ENCODE measurements around the gene PROCR.
A peak's percentile ranks its signal among the peaks of the same experiment; 100 is the strongest.
"Not testable (repeated sequence)": the region's sequence is repeated elsewhere in the genome, so short reads cannot be mapped to it uniquely, and the experiment has no call there.

Gene PROCR

GRCh38 chr20:35164531-35164930 is 7.3 kb upstream of the PROCR start:
- DNase-seq: not testable (repeated sequence)

GRCh38 chr20:35165221-35166185 is 6.4 kb upstream of the PROCR start:
- DNase-seq: no peak

GRCh38 chr20:35166242-35166830 is 5.5 kb upstream of the PROCR start:
- DNase-seq: peak in 5 of 58 donors; percentile 2 to 23 (median 4)

GRCh38 chr20:35167787-35168186 is 4.1 kb upstream of the PROCR start:
- no peak for DNase-seq

DNA sequence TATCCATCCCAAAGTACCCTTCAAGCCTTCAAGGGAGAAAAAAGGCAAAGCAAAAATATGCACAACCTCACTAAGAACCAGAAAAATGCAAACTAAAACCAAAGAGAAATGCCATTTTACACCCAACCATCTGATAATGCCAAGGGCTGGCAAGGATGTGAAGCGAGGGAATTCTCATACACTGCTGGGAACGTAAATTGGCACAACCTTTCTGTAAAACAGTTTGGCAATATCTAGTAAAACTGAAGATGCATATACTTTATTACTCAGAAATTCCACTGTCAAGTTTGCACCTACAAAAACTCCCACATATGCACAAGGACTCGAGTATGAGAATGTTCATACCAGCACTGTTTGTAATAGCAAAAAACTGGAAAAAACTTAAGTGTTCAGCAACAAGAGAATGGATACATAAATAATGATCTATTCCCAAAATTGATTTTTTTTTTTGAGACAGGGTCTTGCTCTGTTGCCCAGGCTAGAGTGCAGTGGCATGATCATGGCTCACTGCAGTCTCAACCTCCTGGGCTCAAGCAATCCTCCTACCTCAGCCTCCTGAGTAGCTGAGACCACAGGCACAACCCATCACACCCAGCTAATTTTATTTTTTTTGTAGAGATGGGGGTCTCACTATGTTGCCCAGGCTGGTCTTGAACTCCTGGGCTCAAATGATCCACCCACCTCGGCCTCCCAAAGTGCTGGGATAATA is 3.0 kb upstream of the PROCR start:
- DNase-seq: not testable (repeated sequence)

GRCh38 chr20:35171438-35171752 is 477 bp upstream of the PROCR start:
- DNase-seq: no peak

DNA sequence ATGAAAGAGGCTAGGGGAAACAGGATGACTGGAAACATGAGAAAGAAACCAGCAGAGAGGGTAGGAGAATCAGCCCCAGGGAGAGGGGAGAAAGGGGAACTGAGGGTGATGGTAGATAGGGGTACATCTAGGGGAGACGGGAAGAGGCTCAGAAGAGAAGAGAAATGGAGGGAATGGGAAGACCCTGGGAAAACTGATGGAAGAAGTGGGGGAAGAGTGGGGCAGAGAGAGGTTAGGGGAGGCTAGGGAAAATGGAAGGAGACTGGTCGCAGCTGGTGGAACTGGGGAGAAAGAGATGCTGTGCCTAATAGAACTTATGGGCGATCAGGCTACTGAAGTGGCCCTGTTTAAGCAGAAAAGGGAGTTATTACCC is 548 bp downstream of the PROCR start:
- DNase-seq: no peak

GRCh38 chr20:35173576-35174192 is 1.8 kb downstream of the PROCR start:
- DNase-seq: no peak

- DNase-seq: peak in 4 of 58 donors; percentile 1 to 18 (median 6)
These were observed 2.8 kb downstream of the PROCR start for GRCh38 chr20:35174458-35175216.

- no peak for DNase-seq
These were observed 4.3 kb downstream of the PROCR start for GRCh38 chr20:35176132-35176531.

DNA sequence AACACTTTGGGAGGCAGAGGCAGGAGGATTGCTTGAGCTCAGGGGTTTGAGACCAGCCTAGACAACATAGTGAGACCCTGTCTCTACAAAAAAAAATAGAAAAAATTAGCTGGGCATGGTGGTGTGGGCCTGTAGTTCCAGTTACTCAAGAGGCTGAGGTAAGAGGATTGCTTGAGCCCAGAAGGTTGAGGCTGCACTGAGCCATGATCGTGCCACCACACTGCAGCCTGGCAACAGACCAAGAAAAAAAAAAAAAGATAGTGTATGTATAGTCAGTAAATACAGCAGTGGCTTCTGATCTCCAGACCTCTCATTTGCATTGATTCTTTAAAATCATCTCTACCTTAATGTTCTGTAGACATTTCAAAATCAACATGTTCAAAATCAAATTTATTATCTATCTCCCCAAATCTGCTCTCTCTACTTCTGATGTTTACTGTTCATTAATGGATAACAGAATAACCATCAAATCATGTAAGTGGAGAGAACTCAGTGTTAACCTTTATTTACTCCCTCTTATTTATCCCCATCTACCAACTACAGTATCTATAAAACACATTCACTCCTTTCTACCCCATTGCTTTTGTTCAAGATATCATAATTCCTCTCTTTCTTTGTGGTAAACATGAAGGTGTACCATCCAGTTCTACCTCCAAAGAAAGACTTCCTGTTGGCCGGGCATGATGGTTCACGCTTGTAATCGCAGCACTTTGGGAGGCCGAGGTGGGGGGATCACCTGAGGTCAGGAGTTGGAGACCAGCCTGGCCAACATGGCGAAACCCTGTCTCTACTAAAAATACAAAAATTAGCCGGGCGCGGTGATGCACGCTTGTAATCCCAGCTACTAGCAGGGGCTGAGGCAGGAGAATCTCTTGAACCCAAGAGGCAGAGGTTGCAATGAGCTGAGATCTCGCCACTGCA is 7.7 kb downstream of the PROCR start:
- DNase-seq: no peak

- no peak for DNase-seq
These were observed 8.4 kb downstream of the PROCR start for GRCh38 chr20:35180266-35180665.

GRCh38 chr20:35181731-35182130 is 9.9 kb downstream of the PROCR start:
- no peak for DNase-seq

- DNase-seq: not testable (repeated sequence)
These were observed 14.9 kb downstream of the PROCR start for GRCh38 chr20:35186691-35187289.

GRCh38 chr20:35187584-35188190 is 15.8 kb downstream of the PROCR start:
- no peak for DNase-seq

DNA sequence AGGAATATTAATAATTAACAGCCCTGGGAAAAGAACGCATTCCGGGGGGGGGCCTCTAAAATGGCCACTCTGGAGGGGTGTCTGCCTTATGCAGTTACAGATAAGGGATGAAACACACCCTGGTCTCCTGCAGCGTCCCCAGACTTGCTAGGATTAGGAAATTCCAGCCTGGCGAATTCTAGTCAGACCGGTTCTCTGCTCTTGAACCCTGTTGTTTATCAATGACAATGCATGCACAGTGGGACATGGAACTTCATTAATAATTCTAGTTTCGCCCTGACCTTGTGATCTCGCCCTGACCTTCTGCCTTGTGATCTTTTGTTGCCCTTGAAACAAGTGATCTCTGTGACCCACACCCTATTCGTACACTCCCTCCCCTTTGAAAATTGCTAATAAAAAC is 17.4 kb downstream of the PROCR start:
- not testable (repeated sequence) for DNase-seq

DNA sequence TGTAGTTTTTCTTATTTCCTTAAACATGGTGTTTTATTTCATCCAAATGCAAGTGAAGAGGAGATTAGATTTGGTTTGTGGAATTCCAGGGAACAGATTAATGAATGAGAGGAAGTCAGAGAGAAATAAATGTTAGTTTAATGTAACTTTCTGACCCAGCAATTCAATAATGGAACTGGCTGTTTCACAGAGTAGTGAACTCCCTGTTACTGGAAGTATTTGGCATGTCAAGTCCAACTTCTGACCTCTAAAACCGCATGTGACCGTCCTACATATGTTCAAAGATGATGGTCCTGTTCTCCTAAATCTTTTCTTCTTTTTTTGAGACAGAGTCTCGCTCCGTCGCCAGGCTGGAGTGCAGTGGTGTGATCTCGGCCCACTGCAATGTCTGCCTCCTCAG is 18.7 kb downstream of the PROCR start:
- no peak for DNase-seq

DNA sequence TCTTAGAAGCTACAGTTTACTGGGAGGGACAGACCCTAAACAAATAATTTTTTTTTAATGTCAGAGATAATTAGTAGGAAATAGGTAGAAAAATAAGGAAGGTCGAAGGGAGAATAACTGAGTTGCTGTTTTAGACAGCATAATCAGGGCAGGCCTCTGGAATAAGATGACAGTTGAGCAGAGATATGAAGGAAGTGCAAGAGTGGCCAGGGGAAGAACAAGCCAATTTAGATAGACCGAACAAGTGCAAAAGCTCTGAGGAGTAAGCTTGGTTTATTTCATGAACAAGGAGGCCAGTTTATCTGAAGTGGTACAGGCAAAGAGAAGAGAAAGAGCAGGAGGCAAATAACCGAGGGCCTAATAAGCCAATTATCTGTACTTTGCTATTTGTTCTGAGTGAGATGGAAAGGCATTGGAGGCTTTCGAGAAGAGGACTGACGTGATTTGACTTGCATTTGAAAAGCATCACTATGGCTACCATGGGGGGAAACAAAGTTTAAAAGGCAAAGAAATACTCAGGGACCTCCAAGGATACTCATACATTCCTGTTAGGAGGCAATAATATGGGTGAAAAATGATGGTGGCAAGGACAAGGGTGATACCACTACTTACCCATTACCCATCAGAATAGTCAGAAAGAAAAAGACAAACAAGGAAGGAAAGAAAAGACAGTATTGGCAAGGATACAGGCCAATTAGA is 19.7 kb downstream of the PROCR start:
- no peak for DNase-seq

Data from anterior cingulate cortex (tissue), 58 donors.